ENCODE measurements around the gene FALEC.

The FALEC gene

GRCh38 chr1:150511985-150512660, 3.4 kb upstream of the FALEC start:
- DNase-seq (ENCODE audit: low spot score): no peak

DNA sequence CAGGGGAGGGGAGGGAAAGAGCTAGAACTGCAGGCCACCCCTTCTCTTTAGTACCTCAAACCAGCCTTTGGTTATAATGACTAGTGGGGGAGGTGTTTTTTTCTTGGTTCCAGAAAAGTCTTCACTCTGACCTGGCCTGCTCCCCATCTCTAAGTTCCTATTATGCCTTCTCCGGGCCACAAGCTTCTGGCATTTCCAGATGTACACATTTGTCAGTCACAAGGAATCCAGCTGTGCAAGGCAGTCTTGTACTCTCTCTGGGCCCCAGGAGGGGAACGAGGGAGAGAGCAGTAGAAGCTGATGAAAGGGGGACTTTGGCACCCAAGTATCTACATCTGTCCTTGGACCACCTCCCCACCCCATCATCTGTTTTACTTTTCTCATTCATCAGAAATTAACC, 2.7 kb upstream of the FALEC start:
- DNase-seq (ENCODE audit: low spot score): no peak

- no peak for DNase-seq (ENCODE audit: low spot score)
Measured at GRCh38 chr1:150513351-150513791, 2.2 kb upstream of the FALEC start.

GRCh38 chr1:150514260-150514659, 1.3 kb upstream of the FALEC start:
- DNase-seq (ENCODE audit: low spot score): no peak

DNA sequence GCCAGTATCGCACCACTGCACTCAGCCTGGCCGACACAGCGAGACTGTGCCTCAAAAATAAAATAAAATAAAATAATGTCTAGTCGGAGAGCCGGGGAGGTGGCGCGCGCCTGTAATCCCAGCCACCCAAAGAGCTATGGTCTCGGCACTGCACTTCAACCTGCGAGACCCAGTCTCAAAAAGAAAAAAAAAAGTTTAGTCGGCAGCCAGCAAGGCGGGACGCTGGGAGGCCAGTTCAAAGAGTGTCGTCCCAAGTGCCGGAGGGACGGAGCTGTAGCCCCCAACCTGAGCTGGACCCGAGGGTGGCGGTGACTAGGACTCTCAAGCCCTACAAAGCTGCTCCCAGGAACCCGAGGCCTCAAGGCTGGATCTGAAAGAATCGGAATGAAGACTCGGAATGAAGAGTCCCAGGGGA, 632 bp upstream of the FALEC start:
- DNase-seq (ENCODE audit: low spot score): no peak

DNA sequence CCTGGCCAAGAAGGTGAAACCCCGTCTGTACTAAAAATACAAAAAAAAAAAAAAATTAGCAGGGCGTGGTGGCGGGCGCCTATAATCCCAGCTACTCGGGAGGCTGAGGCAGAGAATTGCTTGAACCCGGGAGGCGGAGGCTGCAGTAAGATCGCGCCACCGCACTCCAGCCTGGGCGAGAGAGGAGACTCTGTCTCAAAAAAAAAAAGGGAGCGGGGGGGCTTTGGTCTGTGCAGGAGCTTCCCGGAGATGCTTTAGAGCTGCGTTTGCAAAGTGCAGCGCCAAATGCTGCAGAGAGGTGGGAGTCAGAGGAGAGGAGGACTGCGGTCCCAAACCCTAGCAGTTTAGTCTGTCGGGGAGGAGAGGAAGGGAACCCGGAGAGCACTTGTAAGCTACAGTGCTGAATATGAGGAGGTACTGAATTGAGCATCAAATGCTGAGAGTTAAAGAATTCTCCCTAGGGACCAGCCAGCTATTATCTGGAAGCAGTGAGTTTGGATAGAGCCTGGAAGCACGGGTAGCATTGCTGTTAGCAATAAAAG, 569 bp downstream of the FALEC start:
- peak; percentile 60 for DNase-seq (ENCODE audit: low spot score)

GRCh38 chr1:150516616-150517015, 1.1 kb downstream of the FALEC start:
- no peak for DNase-seq (ENCODE audit: low spot score)

GRCh38 chr1:150521196-150521968, 5.8 kb downstream of the FALEC start:
- no peak for DNase-seq (ENCODE audit: low spot score)

DNA sequence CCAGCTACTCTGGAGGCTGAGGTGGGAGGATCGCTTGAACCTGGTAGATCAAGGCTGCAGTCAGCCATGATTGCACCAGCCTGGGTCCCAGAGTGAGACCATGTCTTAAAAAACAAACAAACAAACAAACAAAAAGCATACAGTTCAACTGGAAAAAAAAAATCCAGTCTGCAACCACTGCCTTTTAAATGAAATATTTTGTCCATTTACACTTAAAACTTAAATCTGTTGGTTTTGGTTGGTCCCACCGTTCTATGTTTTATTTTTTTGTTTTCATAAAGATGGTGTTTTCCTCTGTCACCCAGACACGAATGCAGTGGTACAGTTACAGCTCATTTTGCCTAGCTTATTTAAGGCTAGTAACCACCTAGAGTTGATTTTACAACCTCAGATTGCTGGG, 9.8 kb downstream of the FALEC start:
- DNase-seq (ENCODE audit: low spot score): no peak

- DNase-seq (ENCODE audit: low spot score): no peak
Measured at GRCh38 chr1:150528196-150528595, 12.6 kb downstream of the FALEC start.

DNA sequence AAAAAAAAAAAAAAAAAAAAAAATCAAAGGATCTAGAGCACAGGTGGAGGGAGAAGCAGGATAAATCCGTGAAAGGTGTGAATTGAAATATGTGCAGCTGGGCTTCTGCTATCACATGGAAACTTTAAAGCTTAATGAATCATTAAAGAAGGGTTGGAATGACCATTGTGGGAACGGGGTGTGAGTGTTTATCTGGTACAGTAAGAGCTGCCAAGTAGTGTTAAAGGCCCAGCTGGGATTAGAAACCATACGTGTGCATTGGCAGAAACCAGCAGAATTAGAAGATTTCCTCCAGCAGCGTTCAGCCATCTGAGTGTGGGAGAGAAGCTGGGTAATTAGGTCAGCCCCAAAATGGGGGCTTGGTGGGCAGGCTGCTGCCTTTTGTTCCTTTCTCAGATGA, 13.5 kb downstream of the FALEC start:
- DNase-seq (ENCODE audit: low spot score): no peak

GRCh38 chr1:150530491-150531159, 15.1 kb downstream of the FALEC start:
- DNase-seq (ENCODE audit: low spot score): no peak

- no peak for DNase-seq (ENCODE audit: low spot score)
Measured at GRCh38 chr1:150532860-150533259, 17.3 kb downstream of the FALEC start.

GRCh38 chr1:150534002-150534401, 18.4 kb downstream of the FALEC start:
- DNase-seq (ENCODE audit: low spot score): peak; percentile 27

DNA sequence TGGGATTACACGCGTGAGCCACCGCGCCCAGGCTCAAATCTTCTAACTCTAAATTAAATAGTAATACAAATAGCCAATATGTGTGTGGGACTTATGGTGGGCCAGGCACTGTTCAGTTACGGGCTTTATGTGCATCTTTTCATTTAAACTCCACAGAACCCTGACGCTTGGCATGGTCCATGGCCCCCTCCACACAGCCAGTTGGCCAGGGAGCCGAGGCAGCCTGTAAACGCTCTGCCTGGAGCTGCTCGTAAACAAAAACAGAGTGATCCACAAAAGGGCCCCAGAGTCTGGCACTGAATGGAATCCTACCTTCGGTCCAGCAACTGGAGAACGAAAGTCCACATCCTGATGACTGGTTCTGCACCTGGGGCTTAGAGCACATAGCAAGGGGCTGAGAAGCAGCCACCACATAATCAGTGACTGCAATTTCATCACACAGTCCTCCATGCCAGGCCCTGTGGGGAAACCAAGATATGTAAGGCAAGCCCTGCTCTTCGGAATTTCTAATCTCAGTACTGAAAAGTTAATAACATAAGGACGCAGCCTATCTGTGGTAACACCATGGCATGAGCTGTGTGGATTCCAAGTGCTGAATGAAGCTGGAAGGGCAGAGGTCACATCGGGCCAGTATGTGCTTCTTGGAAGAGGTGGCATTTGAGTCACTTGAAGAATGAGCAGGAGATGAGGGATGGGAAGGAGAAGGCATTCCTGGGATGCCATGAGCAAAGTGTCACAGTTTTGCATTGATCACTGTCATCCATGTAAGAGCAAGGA, 20.1 kb downstream of the FALEC start:
- DNase-seq (ENCODE audit: low spot score): no peak

GRCh38 chr1:150536836-150537731, 21.5 kb downstream of the FALEC start:
- no peak for DNase-seq (ENCODE audit: low spot score)

DNA sequence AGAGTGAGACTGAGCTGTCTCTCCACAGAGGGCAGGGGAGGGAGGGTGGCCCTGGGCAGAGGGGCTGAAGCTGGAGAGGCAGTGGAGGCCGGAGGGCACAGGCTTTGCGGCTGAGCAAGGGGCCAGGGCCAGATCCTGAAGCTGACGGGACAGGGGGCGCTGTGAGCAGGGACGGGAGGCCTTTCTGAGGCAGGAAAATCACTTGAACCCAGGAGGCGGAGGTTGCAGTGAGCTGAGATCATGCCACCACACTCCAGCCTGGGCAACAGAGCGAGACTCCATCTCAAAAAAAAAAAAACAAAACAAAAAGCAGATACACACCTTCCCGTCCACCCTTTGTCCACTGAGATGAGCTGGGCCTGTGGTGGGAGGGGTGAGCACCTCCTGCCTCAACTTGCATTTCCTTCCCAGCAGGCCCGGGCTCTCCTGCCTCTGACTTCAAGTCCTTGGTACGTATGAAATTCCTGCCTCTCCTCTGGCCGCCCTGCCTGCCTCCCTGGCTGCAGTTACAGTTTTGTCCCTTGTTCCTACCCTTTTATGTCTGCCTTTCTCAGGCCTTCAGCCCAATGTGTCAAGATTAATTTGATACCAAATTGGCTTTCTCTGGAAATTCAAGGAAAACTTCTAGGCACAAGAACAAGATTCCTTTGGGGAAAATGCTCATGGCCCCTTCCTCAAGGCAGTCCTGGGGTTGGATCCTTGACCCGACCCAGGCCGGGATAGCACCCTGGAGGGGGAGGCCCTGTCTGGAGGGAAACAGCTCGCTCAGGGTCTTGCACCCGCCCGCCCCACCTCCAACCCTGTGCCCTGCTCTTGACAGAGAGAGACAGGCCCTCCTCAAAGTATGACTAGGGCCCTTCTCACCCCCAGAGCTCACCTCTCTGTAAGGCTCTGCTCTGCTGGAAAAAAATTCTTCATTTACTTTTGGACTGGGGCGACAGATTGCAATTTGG, 22.5 kb downstream of the FALEC start:
- peak; percentile 31 for DNase-seq (ENCODE audit: low spot score)

DNA sequence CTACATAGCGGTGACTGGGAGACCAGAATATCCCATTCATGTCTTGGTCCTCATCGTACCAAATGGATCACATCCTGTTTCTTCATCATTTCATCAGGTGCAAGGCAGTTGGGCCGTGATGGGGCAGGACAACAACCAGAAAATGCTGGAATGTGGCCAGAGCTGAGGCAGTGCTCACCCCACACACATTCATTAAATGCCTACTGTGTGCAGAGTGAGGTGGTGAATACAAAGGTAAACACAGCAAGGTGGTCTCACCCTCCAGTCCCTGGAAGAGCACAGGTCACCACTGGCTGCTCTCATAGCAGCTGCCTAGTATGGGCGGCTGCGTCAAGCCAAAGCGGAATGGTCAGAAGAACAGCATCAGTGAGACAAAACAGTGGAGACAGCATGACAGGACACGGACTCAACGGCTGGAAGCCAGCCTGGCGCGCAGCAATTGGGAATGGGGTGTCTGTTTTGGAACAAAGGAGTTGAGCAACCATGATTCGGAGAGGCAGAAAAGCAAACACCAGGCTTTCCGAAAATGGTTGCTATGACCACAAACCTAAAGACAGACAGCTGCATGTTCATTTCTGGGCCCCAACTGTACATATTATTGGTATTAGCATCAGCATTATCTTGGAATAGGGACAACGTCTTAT, 28.1 kb downstream of the FALEC start:
- DNase-seq (ENCODE audit: low spot score): peak; percentile 44

DNA sequence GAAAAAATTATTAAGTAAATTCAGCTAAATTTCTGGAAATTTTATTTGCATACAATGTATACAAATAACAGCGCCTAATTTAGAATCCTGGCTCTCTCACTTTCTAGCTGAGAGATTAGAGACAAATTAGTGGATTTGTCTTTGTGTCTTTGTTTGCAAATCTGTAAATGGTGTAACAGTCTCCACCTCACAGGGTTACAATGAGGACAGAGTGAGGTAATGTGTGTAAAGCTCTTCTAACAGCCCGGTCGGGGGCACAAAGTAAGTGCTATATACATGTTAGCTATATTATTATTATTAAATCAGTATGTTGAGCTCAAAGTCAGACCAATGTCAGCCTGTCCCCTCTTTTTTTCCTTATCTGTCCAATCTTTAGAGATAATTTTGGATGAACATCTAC, 28.7 kb downstream of the FALEC start:
- peak; percentile 30 for DNase-seq (ENCODE audit: low spot score)

All from D341Med (cell line).